RKO (cell line): ENCODE measurements around the gene CFAP299.

Source experiments
- DNase-seq: peaks from one replicate; pipeline ENCODE4 v3.0.0-alpha.2; 2016; ENCODE audit warnings: low spot score

The CFAP299 gene

GRCh38 chr4:80447493-80447892 lies 112.0 kb downstream of the CFAP299 start:
- no peak for DNase-seq

DNA sequence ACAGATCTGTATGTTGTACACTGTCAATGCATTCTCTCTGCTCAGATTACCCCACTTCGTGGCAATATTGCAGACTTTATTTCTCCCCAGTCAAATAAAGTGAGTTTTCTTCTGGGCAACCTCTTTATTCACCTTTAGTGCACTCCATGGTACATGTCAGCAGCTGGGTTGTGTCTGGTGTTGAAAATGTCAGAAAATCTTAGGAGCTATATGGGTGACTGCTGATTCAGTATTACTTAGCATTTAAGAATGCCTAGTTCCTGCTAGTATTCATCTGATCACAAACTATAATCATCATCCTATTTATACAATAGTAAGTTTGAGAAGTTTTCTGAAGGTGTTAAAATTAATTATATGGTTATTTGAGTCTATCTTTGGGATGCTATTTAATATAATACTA lies 112.5 kb downstream of the CFAP299 start:
- no peak for DNase-seq

DNA sequence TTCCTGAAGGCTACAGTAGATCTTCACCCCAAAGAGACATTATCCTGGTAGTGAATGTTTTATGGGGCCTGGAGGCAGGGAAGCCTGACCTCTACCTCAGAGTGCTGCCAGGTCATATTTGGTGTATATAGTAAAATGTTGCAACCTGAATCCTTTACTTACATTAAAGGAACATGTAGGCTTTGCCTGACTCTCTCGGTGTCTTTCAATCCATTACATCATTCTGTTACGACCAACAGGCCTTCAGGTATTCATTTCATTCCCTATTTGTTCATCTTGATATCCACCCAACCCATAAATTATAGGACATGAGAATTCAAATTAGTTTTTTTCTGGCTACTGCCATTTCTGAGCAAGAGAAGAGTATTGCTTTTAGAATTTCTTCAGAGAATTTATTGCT lies 116.5 kb downstream of the CFAP299 start:
- no peak for DNase-seq

DNA sequence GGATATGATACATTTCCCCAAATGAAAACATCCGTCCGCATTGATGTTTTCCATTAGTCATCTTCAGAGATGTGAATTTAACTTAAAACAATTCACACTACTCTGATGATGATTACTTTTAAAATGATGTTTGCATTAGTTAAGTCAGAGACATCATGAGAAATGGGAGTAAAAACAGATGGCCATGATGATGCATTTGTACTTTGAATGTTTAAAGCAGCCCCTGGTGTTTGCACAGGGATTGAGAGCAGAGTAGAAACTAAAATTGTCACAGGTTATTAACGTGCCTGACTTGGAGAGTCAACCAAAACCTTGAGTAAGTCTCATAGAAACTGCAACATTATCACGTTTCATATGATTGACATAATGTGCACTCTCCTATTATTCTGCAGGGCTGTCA lies 117.2 kb downstream of the CFAP299 start:
- no peak for DNase-seq

GRCh38 chr4:80454040-80454439 lies 118.5 kb downstream of the CFAP299 start:
- DNase-seq: no peak

- no peak for DNase-seq
These were observed 119.0 kb downstream of the CFAP299 start for GRCh38 chr4:80454556-80454955.

DNA sequence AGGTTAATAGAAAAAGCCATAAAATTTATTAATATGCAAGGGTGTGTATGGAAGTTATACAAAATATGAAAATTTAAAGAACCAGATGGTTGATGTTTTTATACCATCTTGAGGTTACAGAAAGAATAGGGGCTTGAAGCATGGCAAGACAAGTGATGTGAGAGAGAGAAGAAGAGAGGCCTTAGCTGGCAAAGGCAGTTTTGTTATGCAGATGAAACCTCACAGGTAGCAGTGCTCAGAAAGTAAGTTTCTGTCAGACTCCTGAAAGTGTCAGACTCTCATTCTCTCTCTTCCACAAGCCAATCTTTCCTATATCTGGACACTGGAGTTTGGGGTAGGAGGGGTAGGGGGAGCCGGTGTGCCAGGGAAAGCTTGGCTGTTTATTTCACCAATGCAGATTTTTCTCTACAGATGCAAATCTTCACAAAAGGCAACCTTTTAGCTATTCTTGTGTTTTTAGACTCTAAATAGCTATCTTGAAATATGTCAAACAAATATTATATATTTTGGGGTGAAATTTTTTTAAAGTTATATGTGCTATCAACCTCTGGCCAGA lies 124.5 kb downstream of the CFAP299 start:
- no peak for DNase-seq

DNA sequence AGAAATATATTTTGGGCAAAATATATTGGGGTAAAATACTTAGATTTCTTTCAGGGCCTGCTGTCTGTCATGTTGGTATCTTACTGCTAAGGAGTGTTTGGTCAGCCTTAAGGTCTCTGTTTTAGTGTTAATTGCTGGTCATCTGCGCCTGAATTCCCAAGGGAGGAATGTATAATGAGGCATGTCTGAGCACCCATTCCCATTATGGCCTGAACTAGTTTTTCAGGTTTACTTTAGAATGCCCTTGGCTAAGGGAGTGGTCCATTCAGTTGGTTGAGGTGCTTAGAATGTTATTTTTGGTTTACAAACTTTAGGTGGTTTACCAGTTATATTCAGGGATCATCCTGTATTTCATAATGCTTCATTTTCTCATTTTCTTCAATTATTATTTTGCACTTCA lies 125.9 kb downstream of the CFAP299 start:
- no peak for DNase-seq

- DNase-seq: no peak
These were observed 127.1 kb downstream of the CFAP299 start for GRCh38 chr4:80462621-80463091.

GRCh38 chr4:80463509-80463908 lies 128.0 kb downstream of the CFAP299 start:
- DNase-seq: no peak

GRCh38 chr4:80465238-80465637 lies 129.7 kb downstream of the CFAP299 start:
- no peak for DNase-seq

- no peak for DNase-seq
These were observed 130.2 kb downstream of the CFAP299 start for GRCh38 chr4:80465736-80466135.

DNA sequence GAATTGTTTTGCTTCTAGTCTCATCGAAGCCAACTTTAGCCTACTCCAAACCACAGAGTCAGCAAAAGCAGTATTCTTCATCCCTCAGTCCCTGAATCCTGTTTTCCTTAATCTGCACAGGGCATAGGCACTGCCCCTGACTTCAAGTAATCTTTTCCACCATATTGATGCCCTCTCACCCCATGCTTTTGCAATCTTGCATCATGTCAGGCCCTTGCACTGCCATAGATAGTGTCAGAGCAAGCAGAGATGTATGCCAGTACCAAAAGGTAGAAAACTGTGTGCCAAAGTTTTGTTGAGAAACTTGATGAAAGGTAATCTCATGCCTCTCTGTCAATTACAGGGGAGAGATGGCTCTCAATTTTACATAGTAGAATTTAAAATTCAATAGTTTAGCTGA lies 131.1 kb downstream of the CFAP299 start:
- DNase-seq: no peak

GRCh38 chr4:80471756-80472155 lies 136.2 kb downstream of the CFAP299 start:
- DNase-seq: no peak

DNA sequence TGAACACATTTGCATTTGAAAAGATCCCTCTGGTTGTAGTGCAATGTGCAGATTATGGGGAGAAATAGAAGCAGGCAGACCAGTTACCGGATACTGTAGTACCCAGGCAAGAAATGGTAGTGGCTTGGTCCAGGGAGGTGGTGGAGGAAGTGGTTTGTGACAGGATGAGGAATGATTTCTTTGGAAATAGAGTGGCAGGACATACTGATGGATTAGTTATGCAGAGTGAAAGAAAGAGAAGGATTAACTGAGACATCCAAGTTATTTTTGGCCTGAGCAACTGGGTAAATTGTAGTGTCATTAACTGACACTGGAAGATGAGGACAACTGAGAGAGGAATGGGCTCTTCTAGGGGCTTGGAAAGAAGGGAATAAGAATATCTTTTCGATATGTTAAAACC lies 139.7 kb downstream of the CFAP299 start:
- no peak for DNase-seq

GRCh38 chr4:80475798-80476197 lies 140.3 kb downstream of the CFAP299 start:
- no peak for DNase-seq

DNA sequence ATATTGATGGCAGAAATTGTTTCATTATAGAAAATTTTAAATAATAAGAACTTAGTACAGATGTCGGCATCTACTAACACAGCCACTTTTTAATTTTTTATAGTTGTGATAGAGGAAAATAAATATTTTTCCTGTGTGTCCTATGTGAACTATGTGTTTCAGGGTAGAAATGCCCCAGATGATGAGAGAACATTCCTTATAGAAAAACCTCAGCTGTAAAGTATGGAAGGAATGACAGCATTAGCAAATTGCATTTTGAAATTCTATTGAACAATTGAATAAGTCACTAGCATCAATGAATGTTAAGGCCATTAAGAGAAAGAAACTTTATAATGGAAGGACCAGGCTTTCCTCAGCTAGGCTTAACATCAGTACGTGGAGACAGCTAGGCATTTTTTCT lies 149.2 kb downstream of the CFAP299 start:
- no peak for DNase-seq

DNA sequence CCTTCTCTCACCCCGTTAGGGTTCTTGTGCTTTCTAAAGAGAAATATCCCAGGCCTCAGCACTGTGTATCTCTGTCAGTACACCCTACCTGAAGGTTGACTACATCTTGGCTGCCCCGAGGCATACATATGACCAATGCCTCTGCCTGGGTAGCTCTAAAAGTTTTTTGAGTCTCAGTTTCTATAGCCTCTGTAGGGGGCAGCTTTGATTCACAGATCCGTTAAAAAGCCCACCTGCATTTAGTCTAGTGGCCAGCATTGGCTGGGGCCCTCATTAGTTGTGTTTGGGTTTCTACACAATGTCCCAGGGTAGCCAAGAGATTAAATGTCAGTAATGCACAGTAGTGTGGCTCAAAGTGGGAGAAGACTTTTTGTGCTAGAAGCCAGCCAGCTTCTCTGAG lies 151.1 kb downstream of the CFAP299 start:
- DNase-seq: no peak

DNA sequence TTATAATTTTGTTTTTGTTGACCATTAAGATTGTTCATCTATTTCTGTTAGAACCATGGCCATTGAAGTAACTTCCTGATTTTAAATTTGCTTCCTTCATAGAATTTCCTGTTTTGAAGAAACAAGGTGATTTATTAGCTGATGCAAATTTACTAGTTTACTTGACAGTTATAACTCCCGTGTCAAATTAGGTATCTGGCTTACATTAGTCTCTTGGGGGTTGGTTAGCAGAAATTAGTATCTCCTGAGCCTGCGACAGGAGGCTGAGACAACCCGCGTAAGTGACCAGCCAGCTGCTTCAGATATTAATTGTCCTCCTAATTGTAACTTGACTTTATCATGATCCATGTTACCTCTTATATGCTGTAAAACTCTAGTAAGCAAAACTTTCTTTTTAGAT lies 154.3 kb downstream of the CFAP299 start:
- no peak for DNase-seq

DNA sequence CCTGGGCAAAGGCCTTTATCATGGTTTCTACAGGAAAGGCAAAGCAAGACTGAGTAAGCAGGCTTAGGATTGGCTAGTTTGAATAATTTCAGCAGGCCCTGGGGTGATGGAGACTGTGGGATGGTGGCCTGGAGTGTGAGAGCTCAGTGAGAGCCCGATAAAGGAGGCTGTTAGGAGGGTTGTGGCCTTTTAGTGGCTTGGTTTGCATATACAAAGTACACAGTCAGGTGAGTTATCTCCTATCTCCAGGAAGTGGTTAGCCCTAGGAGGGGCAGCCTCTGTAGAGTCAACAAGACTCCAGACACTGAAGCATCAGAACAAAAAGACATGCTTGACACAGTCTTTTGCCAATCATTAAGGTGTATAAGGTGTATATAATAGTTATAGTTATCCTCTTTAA lies 157.2 kb downstream of the CFAP299 start:
- DNase-seq: no peak

DNA sequence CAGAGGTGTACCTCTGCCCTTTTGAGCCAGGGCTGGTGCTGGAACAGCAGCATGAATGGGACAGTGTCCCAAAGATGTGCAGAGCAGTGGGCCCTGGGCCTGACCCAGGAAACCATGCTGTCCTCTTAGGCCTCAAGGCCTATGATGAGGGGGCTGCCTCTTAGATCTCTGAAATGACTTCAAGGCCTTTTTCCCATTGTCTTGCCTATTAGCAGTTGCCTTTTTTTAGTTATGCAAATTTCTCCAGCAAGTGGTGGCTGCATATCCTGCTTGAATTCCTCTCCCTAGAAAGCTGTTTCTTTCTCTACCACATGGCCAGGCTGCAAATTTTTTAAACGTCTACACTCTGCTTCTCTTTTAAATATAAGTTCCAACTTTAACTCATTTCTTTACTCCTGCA lies 160.3 kb downstream of the CFAP299 start:
- no peak for DNase-seq

GRCh38 chr4:80498725-80499124 lies 163.2 kb downstream of the CFAP299 start:
- DNase-seq: no peak

DNA sequence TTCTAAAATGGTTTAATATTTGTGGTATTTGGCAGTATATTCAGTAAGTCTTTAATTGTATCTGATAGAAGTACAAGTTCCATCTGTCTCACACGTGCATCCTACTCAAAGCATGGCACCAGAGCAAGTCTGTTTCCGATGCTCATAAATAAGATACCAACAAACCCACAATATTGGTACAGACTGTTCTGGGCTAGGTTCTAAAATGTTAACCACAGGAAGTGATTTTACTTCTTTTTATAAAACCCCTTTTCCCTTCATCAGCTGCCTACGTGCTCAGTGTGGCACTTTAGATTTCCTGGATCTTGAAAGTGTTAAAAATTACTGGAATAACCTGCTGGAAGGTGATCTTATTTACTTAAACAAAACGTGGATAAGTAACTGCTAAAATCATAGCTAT lies 165.1 kb downstream of the CFAP299 start:
- DNase-seq: no peak

- DNase-seq: no peak
These were observed 171.5 kb downstream of the CFAP299 start for GRCh38 chr4:80507077-80507476.

GRCh38 chr4:80507507-80507906 lies 172.0 kb downstream of the CFAP299 start:
- DNase-seq: no peak
